ENCODE results near the gene RNF166.

GRCh38 chr16:88715312-88716190, 9.3 kb upstream of the RNF166 start:
- TF ChIP-seq SRSF4 (IDR thresholded peaks at IDR 0.05; ENCODE audit: low read depth, low read length, poor library complexity, severe bottlenecking) (no peak), CTCF (CRISPR knock-in tag; IDR thresholded peaks at IDR 0.05) (no peak), GZF1 (CRISPR knock-in tag; IDR thresholded peaks at IDR 0.05) (no peak)
